ENCODE data around the gene RDH11. TPM values are rescaled to one million over a fixed set of nuclear protein-coding genes. Genes with fewer than 3 reads are reported as not detected.
"Not testable (repeated sequence)": the region's sequence is repeated elsewhere in the genome, so short reads cannot be mapped to it uniquely, and the experiment has no call there.

Gene RDH11
- total RNA-seq, 2 experiments from 2014 or later, result 56.6 to 60.4 TPM

DNA sequence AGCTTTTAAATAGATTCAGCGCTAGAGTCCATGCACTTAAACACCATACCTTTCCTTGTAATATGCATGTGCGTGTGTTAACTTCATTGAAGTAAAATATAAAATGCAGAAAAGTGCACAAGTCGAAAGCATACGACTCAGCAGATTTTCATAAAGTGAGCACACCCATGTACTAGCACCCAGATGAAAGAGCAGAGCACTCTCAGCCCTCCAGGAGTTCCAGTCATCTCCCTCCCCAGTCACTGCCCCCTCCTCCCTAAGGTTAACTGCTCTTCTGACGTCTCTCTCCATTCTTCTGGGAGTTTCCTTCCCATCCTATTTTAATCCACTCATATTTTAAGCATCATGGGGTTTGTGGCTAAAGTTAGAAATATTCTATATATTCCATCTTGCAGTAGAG, 26.3 kb upstream of the RDH11 start:
- DNase-seq, result no peak
- H3K27ac Mint-ChIP-seq, result no peak overlapping the region
- H3K36me3 Mint-ChIP-seq (ENCODE audit: low read depth), result no peaks in the 10 kb centered on the region
- H3K4me1 Mint-ChIP-seq, result peaks cover 23% of the 10 kb centered on the region
- H3K9me3 Mint-ChIP-seq, result peaks cover 4% of the 10 kb centered on the region
- H3K27me3 Mint-ChIP-seq, result peaks cover 38% of the 10 kb centered on the region
- H3K4me3 Mint-ChIP-seq, result no peak overlapping the region
- POLR2A ChIA-PET, result no interaction called here
- CTCF ChIA-PET, result interaction anchor here (0.9 kb wide), 1 partner anchor 63 kb away, joined by 3 read pairs; no protein-coding TSS in a partner anchor

DNA sequence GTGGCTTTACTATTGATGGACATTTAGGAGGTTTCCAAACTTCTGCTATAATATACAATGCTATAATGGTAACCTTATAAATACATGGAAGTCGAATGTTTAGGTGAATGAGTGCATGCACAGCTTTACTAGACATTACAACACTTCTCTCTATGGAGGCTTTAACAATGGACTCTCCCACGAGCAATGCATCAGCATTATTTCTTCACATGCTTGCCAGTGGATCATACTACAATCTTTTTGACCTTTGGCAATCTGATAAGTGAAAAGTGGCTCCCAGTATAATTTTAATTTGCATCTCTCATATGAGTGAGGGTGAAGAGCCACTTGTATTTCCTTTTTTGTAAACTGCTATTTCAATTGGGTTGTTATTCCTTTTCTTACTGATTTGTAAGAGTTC, 24.3 kb upstream of the RDH11 start:
- POLR2A ChIA-PET, result no interaction called here
- H3K27me3 Mint-ChIP-seq, result peaks cover 38% of the 10 kb centered on the region
- no peak overlapping the region for H3K27ac Mint-ChIP-seq

DNA sequence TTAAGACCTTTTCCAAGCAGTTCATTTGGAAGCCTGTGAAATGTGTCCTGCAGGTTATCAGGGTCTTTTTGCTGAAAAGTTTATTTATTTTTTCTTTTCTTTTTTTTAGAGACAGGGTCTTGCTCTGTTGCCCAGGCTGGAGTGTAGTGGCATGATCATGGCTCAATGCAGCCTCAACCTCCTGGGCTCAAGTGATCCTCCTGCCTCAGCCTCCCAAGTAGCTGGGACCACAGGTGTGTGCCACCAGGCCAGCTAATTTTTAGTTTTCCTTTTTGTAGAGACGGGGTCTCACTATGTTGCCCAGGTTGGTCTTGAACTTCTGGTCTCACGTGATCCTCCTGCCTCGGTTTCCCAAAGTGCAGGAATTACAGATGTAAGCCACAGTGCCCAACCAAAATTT, 23.8 kb upstream of the RDH11 start:
- DNase-seq; POLR2A ChIA-PET; H3K36me3 Mint-ChIP-seq (ENCODE audit: low read depth); CTCF ChIA-PET; H3K27ac Mint-ChIP-seq; H3K9me3 Mint-ChIP-seq; H3K4me3 Mint-ChIP-seq: not testable (repeated sequence)
- Mint-ChIP-seq H3K4me1 (peaks cover 23% of the 10 kb centered on the region), H3K27me3 (peaks cover 36% of the 10 kb centered on the region)

More for the DNA sequence above, 24.3 kb upstream of the RDH11 start:
- peaks cover 4% of the 10 kb centered on the region for H3K9me3 Mint-ChIP-seq
- H3K4me1 Mint-ChIP-seq, result peaks cover 23% of the 10 kb centered on the region
- no peak overlapping the region for H3K4me3 Mint-ChIP-seq
- CTCF ChIA-PET, result no interaction called here
- no peak for DNase-seq
- no peaks in the 10 kb centered on the region for H3K36me3 Mint-ChIP-seq (ENCODE audit: low read depth)

DNA sequence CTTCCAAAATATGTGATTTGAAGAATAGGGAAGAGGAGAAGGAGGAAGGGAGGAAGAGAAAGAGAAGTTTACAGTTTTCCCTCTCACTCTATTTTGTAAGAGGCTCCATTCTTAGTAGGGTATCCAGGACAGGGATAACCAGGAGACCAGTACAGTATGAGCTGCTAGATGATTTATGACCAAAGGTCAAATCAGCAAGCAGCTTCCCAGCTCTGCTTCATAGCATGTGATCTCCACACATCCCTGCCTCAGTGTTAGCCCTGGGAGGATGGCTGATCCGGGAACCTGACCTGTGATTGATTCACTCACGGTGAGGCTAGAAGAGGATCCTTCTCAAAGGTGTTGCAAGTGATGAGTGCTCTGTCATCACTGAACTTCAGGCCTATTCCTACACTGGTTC, 22.7 kb upstream of the RDH11 start:
- Mint-ChIP-seq H3K27me3 (peaks cover 28% of the 10 kb centered on the region), H3K4me3 (no peak overlapping the region), H3K9me3 (no peaks in the 10 kb centered on the region), H3K27ac (no peak overlapping the region), H3K36me3 (ENCODE audit: low read depth) (no peaks in the 10 kb centered on the region), H3K4me1 (peaks cover 23% of the 10 kb centered on the region)
- POLR2A ChIA-PET, result no interaction called here
- CTCF ChIA-PET, result no interaction called here
- no peak for DNase-seq

DNA sequence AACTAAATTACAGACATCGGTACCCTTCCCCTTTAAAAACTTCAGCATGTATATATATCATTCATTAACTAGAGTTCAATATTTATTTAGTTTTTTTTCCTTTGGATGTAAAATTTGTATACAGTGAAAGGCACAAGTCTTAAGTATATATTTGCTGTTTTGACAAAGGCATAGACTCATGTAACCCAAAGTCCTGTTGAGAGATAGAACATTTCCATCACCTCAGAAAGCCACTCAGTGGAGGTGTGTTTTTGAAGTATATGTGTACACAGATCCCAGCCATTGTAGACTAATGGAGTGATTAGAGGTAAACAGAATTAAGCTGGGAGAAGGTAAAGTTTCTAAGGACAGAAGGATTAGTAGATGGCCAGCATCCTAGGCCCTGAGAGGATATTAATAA, 21.5 kb upstream of the RDH11 start:
- ChIA-PET POLR2A (no interaction called here), CTCF (no interaction called here)
- no peak overlapping the region for H3K27ac Mint-ChIP-seq
- H3K27me3 Mint-ChIP-seq, result peaks cover 18% of the 10 kb centered on the region
- H3K9me3 Mint-ChIP-seq, result no peaks in the 10 kb centered on the region
- H3K4me3 Mint-ChIP-seq, result no peak overlapping the region
- no peaks in the 10 kb centered on the region for H3K36me3 Mint-ChIP-seq (ENCODE audit: low read depth)
- DNase-seq, result no peak
- peaks cover 14% of the 10 kb centered on the region for H3K4me1 Mint-ChIP-seq

DNA sequence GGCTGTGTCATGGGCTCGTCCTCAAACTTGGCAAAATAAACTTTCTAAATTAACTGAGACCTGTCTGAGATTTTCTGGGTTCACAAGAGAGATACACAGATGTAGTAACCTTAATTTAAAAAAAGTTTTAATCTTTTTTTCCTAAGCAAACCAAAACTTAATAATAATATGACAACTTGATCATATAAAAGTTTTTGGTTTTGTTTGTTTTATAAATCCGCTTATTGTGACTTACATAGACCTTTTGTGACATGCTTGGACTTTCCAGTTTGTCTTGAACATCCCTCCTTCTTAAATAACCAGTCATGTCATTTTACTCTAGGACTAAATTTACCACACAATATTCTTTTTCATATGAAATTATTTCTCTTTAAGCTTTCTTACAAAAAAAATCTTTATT, 14.6 kb upstream of the RDH11 start:
- H3K4me3 Mint-ChIP-seq, result no peak overlapping the region
- peaks cover 6% of the 10 kb centered on the region for H3K36me3 Mint-ChIP-seq (ENCODE audit: low read depth)
- H3K4me1 Mint-ChIP-seq, result no peaks in the 10 kb centered on the region
- no peak for DNase-seq
- H3K27me3 Mint-ChIP-seq, result peaks cover 8% of the 10 kb centered on the region
- no peak overlapping the region for H3K27ac Mint-ChIP-seq
- ChIA-PET POLR2A (no interaction called here), CTCF (interaction anchor here (0.9 to 1.7 kb wide), 2 partner anchors 43 to 91 kb away, joined by 3 read pairs; no protein-coding TSS in a partner anchor)
- H3K9me3 Mint-ChIP-seq, result peaks cover 13% of the 10 kb centered on the region

DNA sequence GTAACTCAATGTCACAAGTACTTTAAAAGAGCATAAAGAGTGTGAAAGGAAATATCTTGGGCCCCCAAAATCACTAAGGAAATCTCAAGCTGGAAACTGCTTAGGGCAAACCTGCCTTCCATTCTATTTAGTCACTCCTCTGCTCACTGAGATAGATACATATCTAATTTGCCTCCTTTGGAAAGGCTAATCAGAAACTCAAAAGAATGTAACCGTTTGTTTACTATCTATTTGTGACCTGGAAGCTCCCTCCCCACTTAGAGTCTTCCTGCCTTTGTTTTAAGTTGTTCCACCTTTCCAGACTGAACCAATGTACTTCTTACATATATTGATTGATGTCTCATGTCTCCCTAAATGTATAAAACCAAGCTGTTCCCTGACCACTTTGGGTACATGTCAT, 14.2 kb upstream of the RDH11 start:
- H3K27me3 Mint-ChIP-seq, result peaks cover 12% of the 10 kb centered on the region
- CTCF ChIA-PET, result interaction anchor here (0.9 to 1.7 kb wide), 2 partner anchors 43 to 91 kb away, joined by 3 read pairs; no protein-coding TSS in a partner anchor
- peaks cover 13% of the 10 kb centered on the region for H3K9me3 Mint-ChIP-seq
- POLR2A ChIA-PET; H3K4me3 Mint-ChIP-seq; H3K27ac Mint-ChIP-seq; H3K4me1 Mint-ChIP-seq; DNase-seq; H3K36me3 Mint-ChIP-seq (ENCODE audit: low read depth): not testable (repeated sequence)

DNA sequence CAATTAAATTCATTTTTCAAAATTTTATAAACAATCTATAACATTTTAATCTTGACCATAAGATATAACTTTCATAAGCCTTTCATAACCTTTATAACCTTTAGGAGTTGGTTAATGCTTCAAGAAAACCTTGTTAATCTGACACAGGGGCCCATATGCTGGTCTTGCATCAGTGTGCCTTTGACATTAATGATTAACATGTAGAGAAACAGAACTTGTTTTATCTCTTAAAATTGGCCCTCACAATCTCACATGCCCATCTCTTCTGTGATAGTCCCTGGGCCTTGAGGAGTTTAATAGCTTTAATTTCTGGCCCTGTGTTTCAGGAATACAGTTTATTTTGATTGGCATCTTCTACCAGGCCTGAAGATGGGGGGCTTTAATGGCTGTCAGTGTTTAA, 13.8 kb upstream of the RDH11 start:
- peaks cover 17% of the 10 kb centered on the region for H3K27me3 Mint-ChIP-seq
- H3K27ac Mint-ChIP-seq; H3K4me1 Mint-ChIP-seq; DNase-seq; POLR2A ChIA-PET; H3K36me3 Mint-ChIP-seq (ENCODE audit: low read depth); H3K4me3 Mint-ChIP-seq: not testable (repeated sequence)
- H3K9me3 Mint-ChIP-seq, result peaks cover 13% of the 10 kb centered on the region
- CTCF ChIA-PET, result interaction anchor here (1.7 kb wide), 1 partner anchor 42 kb away, joined by 3 read pairs; no protein-coding TSS in a partner anchor

DNA sequence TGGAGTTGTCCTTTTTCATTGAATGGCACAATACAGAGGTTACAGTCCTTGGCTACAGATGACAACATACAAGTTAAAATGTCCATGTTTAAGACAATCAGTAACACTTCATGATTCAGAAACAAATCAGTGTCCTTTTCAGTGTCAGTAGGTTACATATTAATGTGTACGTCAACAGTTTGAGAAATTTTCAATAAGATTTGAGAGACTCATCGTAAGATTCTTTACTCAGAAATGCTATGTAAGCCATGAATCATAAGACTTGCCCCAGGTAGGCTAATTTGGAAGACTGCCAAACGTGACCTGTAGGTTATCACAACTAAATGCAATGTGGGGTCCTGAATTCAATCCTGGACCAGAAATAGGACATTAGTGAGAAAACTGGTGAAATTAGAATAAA, 9.6 kb upstream of the RDH11 start:
- peaks cover 7% of the 10 kb centered on the region for H3K9me3 Mint-ChIP-seq
- no peak overlapping the region for H3K4me3 Mint-ChIP-seq
- H3K27me3 Mint-ChIP-seq, result peaks cover 14% of the 10 kb centered on the region
- ChIA-PET POLR2A (interaction anchor here (0.9 to 1.5 kb wide), 4 partner anchors 10 to 278 kb away, joined by 3 to 14 read pairs (median 4); partner anchors contain the start of gene RDH11), CTCF (interaction anchor here (0.7 to 4.8 kb wide), 28 partner anchors 8 to 539 kb away, joined by 3 to 88 read pairs (median 8); partner anchors contain the start of genes ARG2, PIGH, RDH11 and VTI1B)
- no peaks in the 10 kb centered on the region for H3K4me1 Mint-ChIP-seq
- H3K27ac Mint-ChIP-seq, result no peak overlapping the region
- DNase-seq, result no peak
- peaks cover 2% of the 10 kb centered on the region for H3K36me3 Mint-ChIP-seq (ENCODE audit: low read depth)

DNA sequence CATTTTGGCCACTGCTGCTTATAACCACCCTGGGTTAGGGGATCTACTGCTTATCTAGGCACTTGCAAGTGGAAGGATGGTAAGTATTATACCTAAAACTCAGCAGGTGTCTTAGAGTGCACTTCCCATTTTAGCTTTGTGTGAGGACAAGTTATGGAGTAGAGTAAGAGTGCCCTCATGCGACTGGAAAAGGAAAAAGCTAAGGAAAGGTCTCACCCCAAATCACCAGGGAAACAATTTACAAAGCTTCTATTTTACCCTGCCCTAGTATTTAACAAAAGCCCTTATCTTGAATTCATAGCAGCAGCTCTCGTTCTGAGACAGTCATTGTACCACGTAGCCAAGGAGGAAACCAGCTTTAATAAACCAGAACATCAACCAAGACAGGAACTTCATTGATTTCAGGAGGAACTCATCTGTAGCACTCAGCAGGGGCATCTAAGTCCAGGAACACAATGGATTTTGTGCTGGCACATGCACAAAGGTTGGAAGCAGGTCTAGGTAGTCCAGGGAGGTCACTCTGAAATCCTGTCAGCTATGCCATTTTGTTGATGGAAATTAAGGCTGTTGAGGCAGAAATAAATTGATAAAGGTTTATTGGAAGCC, 9.0 kb upstream of the RDH11 start:
- ChIA-PET POLR2A (interaction anchor here (0.8 to 1.5 kb wide), 7 partner anchors 9 to 277 kb away, joined by 3 to 14 read pairs (median 5); partner anchors contain the start of genes ARG2, PIGH, RDH11 and VTI1B), CTCF (interaction anchor here (0.7 to 4.8 kb wide), 48 partner anchors 8 to 539 kb away, joined by 3 to 88 read pairs (median 6); partner anchors contain the start of genes ARG2, PIGH, RDH11 and VTI1B)
- H3K4me1 Mint-ChIP-seq, result no peaks in the 10 kb centered on the region
- H3K9me3 Mint-ChIP-seq, result peaks cover 3% of the 10 kb centered on the region
- no peak overlapping the region for H3K27ac Mint-ChIP-seq
- H3K4me3 Mint-ChIP-seq, result no peak overlapping the region
- peaks cover 14% of the 10 kb centered on the region for H3K27me3 Mint-ChIP-seq
- peak; percentile 30 for DNase-seq
- no peaks in the 10 kb centered on the region for H3K36me3 Mint-ChIP-seq (ENCODE audit: low read depth)

DNA sequence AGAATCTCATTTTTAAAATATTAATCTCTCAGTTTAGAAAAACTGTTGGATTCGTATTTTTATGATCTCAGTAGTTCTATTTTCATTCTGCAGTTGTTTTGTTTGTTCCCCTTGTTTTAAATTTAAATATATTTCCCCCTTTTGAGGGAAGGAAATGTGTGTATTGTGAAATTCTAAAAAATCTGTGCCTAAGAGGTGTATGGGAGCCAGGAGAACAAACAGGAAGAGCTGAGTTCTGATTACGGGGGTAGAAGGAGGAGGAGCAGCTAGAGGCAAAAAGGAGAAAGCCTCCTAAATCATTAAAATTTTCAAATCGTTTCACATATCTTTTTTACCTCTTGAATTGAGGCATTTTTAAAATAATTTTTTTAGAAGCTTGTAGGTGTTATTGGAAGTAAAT, 8.4 kb upstream of the RDH11 start:
- H3K4me1 Mint-ChIP-seq, result no peaks in the 10 kb centered on the region
- H3K9me3 Mint-ChIP-seq, result no peaks in the 10 kb centered on the region
- no peaks in the 10 kb centered on the region for H3K36me3 Mint-ChIP-seq (ENCODE audit: low read depth)
- H3K4me3 Mint-ChIP-seq, result no peak overlapping the region
- ChIA-PET CTCF (interaction anchor here (0.7 to 4.8 kb wide), 44 partner anchors 9 to 538 kb away, joined by 3 to 88 read pairs (median 6); partner anchors contain the start of genes ARG2, PIGH, RDH11 and VTI1B), POLR2A (interaction anchor here (0.8 to 1.5 kb wide), 6 partner anchors 8 to 277 kb away, joined by 4 to 14 read pairs (median 6); partner anchors contain the start of genes ARG2, PIGH, RDH11 and VTI1B)
- no peak for DNase-seq
- peaks cover 14% of the 10 kb centered on the region for H3K27me3 Mint-ChIP-seq
- no peak overlapping the region for H3K27ac Mint-ChIP-seq

DNA sequence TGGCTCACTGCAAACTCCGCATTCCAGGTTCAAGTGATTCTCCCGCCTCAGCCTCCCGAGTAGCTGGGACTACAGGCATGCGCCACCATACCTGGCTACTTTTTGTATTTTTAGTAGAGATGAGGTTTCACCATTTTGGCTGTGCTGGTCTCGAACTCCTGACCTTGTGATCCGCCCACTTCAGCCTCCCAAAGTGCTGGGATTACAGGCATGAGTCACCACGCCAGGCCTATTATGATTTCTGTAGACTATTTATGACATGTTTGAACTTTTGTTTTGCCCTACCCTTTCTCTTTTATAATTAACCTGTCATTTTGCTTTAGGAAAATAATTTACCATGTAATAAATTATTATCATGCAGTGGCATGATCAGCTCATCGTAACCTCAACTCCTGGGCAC, 5.9 kb upstream of the RDH11 start, which contains the start of gene RDH12:
Gene RDH12 (plus strand): TSS at position 395 of the 400 bp plus-strand sequence. CDS start 20,757 bp downstream, outside the sequence.
- H3K27ac Mint-ChIP-seq; H3K36me3 Mint-ChIP-seq (ENCODE audit: low read depth); H3K4me1 Mint-ChIP-seq; H3K9me3 Mint-ChIP-seq; POLR2A ChIA-PET; DNase-seq; H3K4me3 Mint-ChIP-seq: not testable (repeated sequence)
- CTCF ChIA-PET, result interaction anchor here (0.7 to 4.8 kb wide), 3 partner anchors 82 to 1084 kb away, joined by 6 to 88 read pairs (median 9); partner anchors contain the start of genes ARG2 and PIGH
- H3K27me3 Mint-ChIP-seq, result peaks cover 12% of the 10 kb centered on the region

DNA sequence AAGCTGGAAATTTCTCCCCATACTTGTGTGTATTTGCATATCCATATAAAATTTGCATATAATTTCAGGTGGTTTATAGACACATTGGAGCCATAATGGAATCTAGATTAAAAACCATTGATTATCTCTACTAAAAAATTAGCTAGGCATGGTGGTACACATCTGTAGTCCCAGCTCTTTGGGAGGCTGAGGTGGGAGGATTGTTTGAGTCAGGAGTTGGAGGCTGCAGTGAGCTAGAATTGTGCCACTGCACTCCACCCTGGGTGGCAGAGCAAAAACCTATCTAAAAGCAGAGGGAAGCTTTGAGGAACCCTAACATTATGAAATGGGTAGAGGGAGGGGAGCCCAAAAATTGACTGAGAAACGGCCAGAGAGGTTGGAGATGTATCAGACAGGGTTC, 2.6 kb upstream of the RDH11 start:
- Mint-ChIP-seq H3K4me3 (no peak overlapping the region), H3K27me3 (no peaks in the 10 kb centered on the region), H3K36me3 (ENCODE audit: low read depth) (no peaks in the 10 kb centered on the region), H3K4me1 (peaks cover 21% of the 10 kb centered on the region), H3K9me3 (no peaks in the 10 kb centered on the region), H3K27ac (no peak overlapping the region)
- POLR2A ChIA-PET, result interaction anchor here (1.6 kb wide), 1 partner anchor 24 kb away, joined by 3 read pairs; no protein-coding TSS in a partner anchor
- no peak for DNase-seq
- CTCF ChIA-PET, result interaction anchor here (1.5 to 2.4 kb wide), 2 partner anchors 98 to 114 kb away, joined by 3 to 9 read pairs; partner anchors contain the start of gene PIGH

Data from activated CD4-positive, alpha-beta memory T cell treated with anti-CD3 and anti-CD28 coated beads, Interleukin-2, amount 10 ng/mL, durations not matched to agents 7 days and 5 days (primary cell).